ENCODE measurements around the gene CCDC91. TPM values are rescaled to one million over a fixed set of nuclear protein-coding genes. Genes with fewer than 3 reads are reported as not detected.

CCDC91 gene
- total RNA-seq, result 10.0 and 14.2 TPM in 2 replicates

- peak; percentile 35 for DNase-seq (ENCODE audit: low read depth, low spot score)
These were observed at the start of gene CCDC91 for GRCh38 chr12:28190321-28191050. Gene CCDC91 (plus strand): TSS chr12:28190456. CDS start chr12:28257216, 66,760 bp downstream.

- no peak for DNase-seq (ENCODE audit: low read depth, low spot score)
These were observed 46.2 kb upstream of the CCDC91 start for GRCh38 chr12:28144059-28144458.

- no peak for DNase-seq (ENCODE audit: low read depth, low spot score)
These were observed 45.7 kb upstream of the CCDC91 start for GRCh38 chr12:28144532-28144931.

GRCh38 chr12:28145216-28145615, 45.0 kb upstream of the CCDC91 start:
- no peak for DNase-seq (ENCODE audit: low read depth, low spot score)

GRCh38 chr12:28149279-28149678, 41.0 kb upstream of the CCDC91 start:
- DNase-seq (ENCODE audit: low read depth, low spot score), result no peak

GRCh38 chr12:28156362-28156761, 33.9 kb upstream of the CCDC91 start:
- no peak for DNase-seq (ENCODE audit: low read depth, low spot score)

GRCh38 chr12:28156804-28157203, 33.5 kb upstream of the CCDC91 start:
- DNase-seq (ENCODE audit: low read depth, low spot score), result no peak

- no peak for DNase-seq (ENCODE audit: low read depth, low spot score)
These were observed 31.9 kb upstream of the CCDC91 start for GRCh38 chr12:28158353-28158752.

- no peak for DNase-seq (ENCODE audit: low read depth, low spot score)
These were observed 30.6 kb upstream of the CCDC91 start for GRCh38 chr12:28159688-28160087.

GRCh38 chr12:28161697-28162096, 28.6 kb upstream of the CCDC91 start:
- no peak for DNase-seq (ENCODE audit: low read depth, low spot score)

GRCh38 chr12:28162697-28163096, 27.6 kb upstream of the CCDC91 start:
- DNase-seq (ENCODE audit: low read depth, low spot score), result no peak

- no peak for DNase-seq (ENCODE audit: low read depth, low spot score)
These were observed 25.5 kb upstream of the CCDC91 start for GRCh38 chr12:28164644-28165275.

GRCh38 chr12:28167981-28168485, 22.2 kb upstream of the CCDC91 start:
- DNase-seq (ENCODE audit: low read depth, low spot score), result no peak

GRCh38 chr12:28171356-28172060, 18.7 kb upstream of the CCDC91 start:
- DNase-seq (ENCODE audit: low read depth, low spot score), result no peak

GRCh38 chr12:28172434-28173030, 17.7 kb upstream of the CCDC91 start:
- peak; percentile 32 for DNase-seq (ENCODE audit: low read depth, low spot score)

GRCh38 chr12:28173440-28173839, 16.8 kb upstream of the CCDC91 start:
- no peak for DNase-seq (ENCODE audit: low read depth, low spot score)

GRCh38 chr12:28175098-28175589, 15.1 kb upstream of the CCDC91 start:
- no peak for DNase-seq (ENCODE audit: low read depth, low spot score)

GRCh38 chr12:28176295-28176694, 14.0 kb upstream of the CCDC91 start:
- DNase-seq (ENCODE audit: low read depth, low spot score), result no peak

GRCh38 chr12:28177461-28177860, 12.8 kb upstream of the CCDC91 start:
- DNase-seq (ENCODE audit: low read depth, low spot score), result no peak

- DNase-seq (ENCODE audit: low read depth, low spot score), result no peak
These were observed 12.4 kb upstream of the CCDC91 start for GRCh38 chr12:28177905-28178304.

GRCh38 chr12:28178775-28179174, 11.5 kb upstream of the CCDC91 start:
- DNase-seq (ENCODE audit: low read depth, low spot score), result no peak

- DNase-seq (ENCODE audit: low read depth, low spot score), result no peak
These were observed 9.5 kb upstream of the CCDC91 start for GRCh38 chr12:28180786-28181185.
